Adrenal gland (tissue), 5 donors: Measurements from ENCODE around the gene LAMTOR2.

ENCODE experiments used
- POLR2A ChIP-seq, 2 donors: fragments of 450-650 bp; IDR thresholded peaks; one replicate each; pipeline ENCODE4 v1.6.1; 2017; ENCODE audit warnings: antibody characterized with exemption in 2 of 2, mild to moderate bottlenecking in 2 of 2, moderate library complexity in 1 of 2
- TF ChIP-seq, protein P1 (sequence below), 6 experiments: fragments of 450-650 bp in 4 of 6; fragments of 200-600 bp in 2 of 6; sonication (generic) in 1 of 6; IDR thresholded peaks; 1 replicate in 5 of 6; 2 replicates in 1 of 6; pipeline versions ENCODE4 v1.5.1 to v1.8.0; 2016 to 2021; ENCODE audit warnings: antibody characterized with exemption in 6 of 6, mild to moderate bottlenecking in 2 of 6, moderate library complexity in 1 of 6
- donor health status: DM: no; HTN: no; CAD: no.

DNA sequence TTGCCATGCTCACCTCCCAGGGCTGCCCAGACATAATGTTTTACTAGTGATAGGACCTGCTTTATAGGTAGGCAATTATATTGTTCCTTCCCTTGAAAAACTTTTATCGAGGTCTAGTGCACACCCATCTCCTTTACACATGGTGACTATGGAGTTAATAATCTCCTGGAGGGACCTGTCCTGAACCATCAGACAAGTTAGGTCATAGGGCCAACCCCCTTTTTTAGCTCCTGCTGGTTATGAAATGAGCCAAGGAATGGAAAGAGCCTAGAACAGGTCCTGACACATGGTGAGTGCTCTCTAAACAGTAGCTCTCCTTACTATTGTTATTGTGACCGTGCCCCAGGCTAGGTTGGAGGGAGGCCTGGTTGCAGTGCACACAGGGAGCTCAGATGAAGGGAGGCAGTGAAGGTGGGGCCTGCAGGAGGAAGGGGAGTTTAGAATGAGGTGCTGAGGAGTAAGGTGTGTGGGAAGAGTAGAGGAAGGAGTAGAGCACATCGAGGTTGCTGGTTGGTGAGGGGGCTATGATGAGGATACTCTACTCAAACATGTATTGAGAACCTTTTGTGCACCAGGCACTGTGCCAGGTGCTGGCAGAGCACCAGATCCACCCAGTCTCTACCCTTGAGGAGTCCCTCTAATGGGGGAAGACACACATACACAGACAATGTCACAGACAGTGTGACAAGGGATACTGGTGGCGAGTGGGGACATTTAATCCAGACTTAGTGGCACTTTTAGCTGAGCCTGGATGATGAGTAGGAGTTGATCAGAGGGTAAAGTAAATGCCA, 45.8 kb downstream of the LAMTOR2 start:
- TF ChIP-seq, protein P1, sequence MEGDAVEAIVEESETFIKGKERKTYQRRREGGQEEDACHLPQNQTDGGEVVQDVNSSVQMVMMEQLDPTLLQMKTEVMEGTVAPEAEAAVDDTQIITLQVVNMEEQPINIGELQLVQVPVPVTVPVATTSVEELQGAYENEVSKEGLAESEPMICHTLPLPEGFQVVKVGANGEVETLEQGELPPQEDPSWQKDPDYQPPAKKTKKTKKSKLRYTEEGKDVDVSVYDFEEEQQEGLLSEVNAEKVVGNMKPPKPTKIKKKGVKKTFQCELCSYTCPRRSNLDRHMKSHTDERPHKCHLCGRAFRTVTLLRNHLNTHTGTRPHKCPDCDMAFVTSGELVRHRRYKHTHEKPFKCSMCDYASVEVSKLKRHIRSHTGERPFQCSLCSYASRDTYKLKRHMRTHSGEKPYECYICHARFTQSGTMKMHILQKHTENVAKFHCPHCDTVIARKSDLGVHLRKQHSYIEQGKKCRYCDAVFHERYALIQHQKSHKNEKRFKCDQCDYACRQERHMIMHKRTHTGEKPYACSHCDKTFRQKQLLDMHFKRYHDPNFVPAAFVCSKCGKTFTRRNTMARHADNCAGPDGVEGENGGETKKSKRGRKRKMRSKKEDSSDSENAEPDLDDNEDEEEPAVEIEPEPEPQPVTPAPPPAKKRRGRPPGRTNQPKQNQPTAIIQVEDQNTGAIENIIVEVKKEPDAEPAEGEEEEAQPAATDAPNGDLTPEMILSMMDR (IDR thresholded peaks at IDR 0.05) = no peak
- TF ChIP-seq POLR2A (IDR thresholded peaks at IDR 0.05) = no peak
